Fibroblast of lung (primary cell): Measurements from ENCODE around the gene NET1. TPM values are rescaled to one million over a fixed set of nuclear protein-coding genes. Genes with fewer than 3 reads are reported as not detected.
"Not testable (repeated sequence)": the region's sequence is repeated elsewhere in the genome, so short reads cannot be mapped to it uniquely, and the experiment has no call there.

Experiments used
- DNase-seq, 2 donors: peaks; one replicate each; pipeline versions ENCODE4 v3.0.0 to v3.0.0-alpha.2; 2010; ENCODE audit warnings: low read depth in 2 of 2
- H2AFZ ChIP-seq: 2 replicates; pipeline ENCODE4 v1.5.1; 2012; ENCODE audit warnings: low read length, control low read depth, inconsistent platforms
- H3K27ac ChIP-seq: 2 replicates; pipeline ENCODE4 v1.5.1; 2011; ENCODE audit warnings: low read length, control low read depth; ENCODE audit not compliant: insufficient read depth
- H3K27me3 ChIP-seq: 2 replicates; pipeline ENCODE4 v1.5.1; 2011; ENCODE audit warnings: mild to moderate bottlenecking, low read length; ENCODE audit not compliant: control insufficient read depth, insufficient read depth
- H3K36me3 ChIP-seq: 2 replicates; pipeline ENCODE4 v1.5.1; 2011; ENCODE audit warnings: low read length; ENCODE audit not compliant: control insufficient read depth, insufficient read depth
- H3K4me1 ChIP-seq: 2 replicates; pipeline ENCODE4 v1.5.1; 2011; ENCODE audit warnings: low read length; ENCODE audit not compliant: control insufficient read depth, insufficient read depth; ENCODE audit errors: extremely low read depth
- H3K4me2 ChIP-seq: 2 replicates; pipeline ENCODE4 v1.5.1; 2011; ENCODE audit warnings: low read length, control low read depth; ENCODE audit not compliant: insufficient read depth; ENCODE audit errors: extremely low read depth
- H3K4me3 ChIP-seq, 4 experiments: fragments of 200-600 bp in 1 of 4; sonication (generic) in 1 of 4; replicated peaks in 1 of 4; 2 replicates each; pipeline ENCODE4 v1.5.1; 2011 to 2016; ENCODE audit warnings: low read length in 4 of 4, low read depth in 3 of 4, mild to moderate bottlenecking in 3 of 4, control low read depth in 2 of 4, inconsistent platforms in 1 of 4, mixed read lengths in 1 of 4; ENCODE audit not compliant: insufficient read depth in 1 of 4; ENCODE audit errors: control extremely low read depth in 1 of 4
- H3K79me2 ChIP-seq: 2 replicates; pipeline ENCODE4 v1.5.1; 2012; ENCODE audit warnings: mild to moderate bottlenecking, low read length, inconsistent platforms; ENCODE audit not compliant: control insufficient read depth, insufficient read depth
- H3K9ac ChIP-seq: 2 replicates; pipeline ENCODE4 v1.5.1; 2011; ENCODE audit warnings: mild to moderate bottlenecking, low read length, control low read depth; ENCODE audit not compliant: insufficient read depth
- H3K9me3 ChIP-seq: 2 replicates; pipeline ENCODE4 v1.5.1; 2012; ENCODE audit warnings: low read depth, low read length; ENCODE audit not compliant: control insufficient read depth, insufficient read depth
- H4K20me1 ChIP-seq: 2 replicates; pipeline ENCODE4 v1.5.1; 2011; ENCODE audit warnings: low read length; ENCODE audit not compliant: control insufficient read depth, insufficient read depth; ENCODE audit errors: extremely low read depth
- CTCF ChIP-seq, 2 donors: IDR thresholded peaks in 1 of 2; conservative IDR thresholded peaks in 1 of 2; 1 replicate in 1 of 2; 2 replicates in 1 of 2; pipeline ENCODE4 v1.5.1; 2011 to 2012; ENCODE audit warnings: low read length in 2 of 2, control low read depth in 1 of 2, inconsistent platforms in 1 of 2, low read depth in 1 of 2, mild to moderate bottlenecking in 1 of 2
- EZH2 ChIP-seq: IDR thresholded peaks from 2 replicates; pipeline ENCODE4 v1.5.1; 2012; ENCODE audit warnings: low read length, control low read depth, mild to moderate bottlenecking; ENCODE audit errors: missing control alignments
- polyA plus RNA-seq, 2 donors: library from polyadenylated mRNA; depleted of rRNA in 1 of 2; stranded (reverse) in 1 of 2; unstranded in 1 of 2; fragments of >200 nt; gene quantifications; 2 replicates each; pipeline ENCODE4 v1.2.1, GENCODE V29; 2011 to 2012; ENCODE audit warnings: missing spikeins in 1 of 2
- total RNA-seq: library from RNA; depleted of rRNA; stranded (reverse); fragments of >200 nt; gene quantifications from 2 replicates; pipeline ENCODE4 v1.2.1, GENCODE V29; 2014

Gene NET1
- total and polyA plus RNA-seq, 2 donors (not counting 1 experiment from before 2014, with no cell fraction given) = 7.2 to 45.4 TPM

- no peaks in the 10 kb centered on the region for H3K9me3 ChIP-seq
- no peaks in the 10 kb centered on the region for H3K4me1 ChIP-seq
- H4K20me1 ChIP-seq = no peaks in the 10 kb centered on the region
- no peak for TF ChIP-seq EZH2
- TF ChIP-seq CTCF (conservative IDR thresholded peaks at IDR 0.05 in 1 of 2, IDR thresholded peaks at IDR 0.05 in 1 of 2; ENCODE audit: low read depth in 1 of 2, low read length in 2 of 2) = no peak
- H3K9ac ChIP-seq = no peak overlapping the region
- no peak overlapping the region for H3K27ac ChIP-seq
- H3K27me3 ChIP-seq = no peaks in the 10 kb centered on the region
- no peaks in the 10 kb centered on the region for H3K36me3 ChIP-seq
- H2AFZ ChIP-seq = no peak overlapping the region
- H3K4me3 ChIP-seq = no peak overlapping the region
- no peaks in the 10 kb centered on the region for H3K79me2 ChIP-seq
- no peak overlapping the region for H3K4me2 ChIP-seq
- DNase-seq = no peak
Observed at GRCh38 chr10:5402798-5403197, 9.6 kb upstream of the NET1 start.

- H2AFZ ChIP-seq = no peak within 1 kb of the TSS
- H3K9ac ChIP-seq = no peak within 1 kb of the TSS
- no peaks in the 10 kb centered on the region for H4K20me1 ChIP-seq
- H3K4me3 ChIP-seq = no peak within 1 kb of the TSS
- no peaks in the 10 kb centered on the region for H3K79me2 ChIP-seq
- no peaks in the 10 kb centered on the region for H3K4me1 ChIP-seq
- DNase-seq = no peak
- no peaks in the 10 kb centered on the region for H3K9me3 ChIP-seq
- no peak within 1 kb of the TSS for H3K4me2 ChIP-seq
- no peaks in the 10 kb centered on the region for H3K36me3 ChIP-seq
- H3K27ac ChIP-seq = no peak within 1 kb of the TSS
- TF ChIP-seq CTCF (conservative IDR thresholded peaks at IDR 0.05 in 1 of 2, IDR thresholded peaks at IDR 0.05 in 1 of 2; ENCODE audit: low read depth in 1 of 2, low read length in 2 of 2) = no peak
- TF ChIP-seq EZH2 = no peak
- H3K27me3 ChIP-seq = no peaks in the 10 kb centered on the region
Observed at GRCh38 chr10:5404208-5405041, 7.9 kb upstream of the NET1 start, which contains the start of gene TUBAL3. Gene TUBAL3 (minus strand): TSS chr10:5404828. CDS start chr10:5404792, 36 bp downstream.

- H2AFZ ChIP-seq = no peak overlapping the region
- H3K9ac ChIP-seq = no peak overlapping the region
- H3K4me2 ChIP-seq = no peak overlapping the region
- no peaks in the 10 kb centered on the region for H3K9me3 ChIP-seq
- no peak for DNase-seq
- H3K36me3 ChIP-seq = no peaks in the 10 kb centered on the region
- TF ChIP-seq CTCF (conservative IDR thresholded peaks at IDR 0.05 in 1 of 2, IDR thresholded peaks at IDR 0.05 in 1 of 2; ENCODE audit: low read depth in 1 of 2, low read length in 2 of 2) = no peak
- no peak for TF ChIP-seq EZH2
- H4K20me1 ChIP-seq = no peaks in the 10 kb centered on the region
- H3K4me1 ChIP-seq = no peaks in the 10 kb centered on the region
- no peak overlapping the region for H3K4me3 ChIP-seq
- H3K27ac ChIP-seq = no peak overlapping the region
- peaks cover 8% of the 10 kb centered on the region for H3K27me3 ChIP-seq
- H3K79me2 ChIP-seq = no peaks in the 10 kb centered on the region
Observed at GRCh38 chr10:5406918-5407317, 5.4 kb upstream of the NET1 start.

GRCh38 chr10:5410787-5411186 lies 1.6 kb upstream of the NET1 start:
- DNase-seq, H3K4me2 ChIP-seq, H3K4me1 ChIP-seq, H3K9ac ChIP-seq, H4K20me1 ChIP-seq, H3K27me3 ChIP-seq, H3K27ac ChIP-seq, H2AFZ ChIP-seq, H3K9me3 ChIP-seq, H3K36me3 ChIP-seq, H3K4me3 ChIP-seq: not testable (repeated sequence)
- peaks cover 29% of the 10 kb centered on the region for H3K79me2 ChIP-seq
